ENCODE results near the gene EDAR. TPM values are rescaled to one million over a fixed set of nuclear protein-coding genes. Genes with fewer than 3 reads are reported as not detected.

Gene EDAR
- polyA plus RNA-seq, 3 donors, result not detected

DNA sequence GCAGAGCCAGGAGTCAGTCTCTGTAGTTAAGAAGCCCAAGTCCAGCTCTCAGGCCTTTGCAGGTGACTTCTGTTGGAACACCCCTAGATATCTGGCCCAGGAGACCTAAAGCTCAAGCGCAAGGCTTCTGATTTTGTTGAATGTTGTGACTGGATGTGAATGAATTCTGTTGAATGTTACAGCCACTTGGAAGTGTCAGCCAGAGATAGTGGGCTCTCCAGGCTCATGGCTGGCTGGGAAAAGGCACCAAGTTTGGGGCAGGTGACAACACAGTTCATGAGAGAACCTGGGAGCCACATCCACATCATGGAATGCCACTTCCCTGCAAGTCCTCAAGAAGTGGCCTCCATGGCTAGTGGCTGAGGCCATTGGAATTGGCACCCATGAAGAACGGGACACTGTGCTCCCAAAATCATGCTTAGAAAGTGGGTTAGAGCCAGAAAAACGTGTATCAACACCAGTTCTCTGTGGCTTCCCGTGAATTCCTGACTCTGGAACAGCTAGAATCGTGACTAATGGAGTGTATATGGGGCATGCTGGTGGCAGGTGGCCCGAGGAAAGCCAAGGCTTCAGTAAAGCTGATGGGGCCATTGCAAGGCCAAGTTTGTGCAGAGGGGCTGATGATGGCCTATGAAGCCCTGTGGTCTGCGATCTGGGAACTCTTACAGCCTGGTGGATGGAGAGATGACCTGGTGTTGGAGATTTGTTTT lies 30.2 kb downstream of the EDAR start:
- Histone ChIP-seq H3K9ac (ENCODE audit: insufficient read depth, low read length, poor library complexity, severe bottlenecking) (no peak overlapping the region), H3K4me2 (replicated peaks; ENCODE audit: extremely low read depth, low read length, poor library complexity, severe bottlenecking) (no peak overlapping the region), H4K20me1 (ENCODE audit: insufficient read depth, low read length) (no peaks in the 10 kb centered on the region), H3K27ac (ENCODE audit: low read depth in 1 of 2, low read length in 2 of 2) (no peak overlapping the region), H3K4me3 (replicated peaks in 1 of 3; ENCODE audit: low read depth in 2 of 3, low read length in 3 of 3) (no peak overlapping the region), H3K9me3 (replicated peaks in 1 of 2; ENCODE audit: control insufficient read depth in 1 of 2, insufficient read depth in 1 of 2, low read length in 2 of 2) (no peaks in the 10 kb centered on the region), H3K79me2 (ENCODE audit: insufficient read depth, low read length) (no peaks in the 10 kb centered on the region), H3K4me1 (ENCODE audit: control insufficient read depth in 1 of 2, insufficient read depth in 2 of 2, low read length in 2 of 2) (no peaks in the 10 kb centered on the region), H3K27me3 (ENCODE audit: control insufficient read depth in 2 of 2, insufficient read depth in 2 of 2, low read length in 2 of 2) (no peaks in the 10 kb centered on the region), H2AFZ (ENCODE audit: insufficient read depth, low read depth, low read length, poor library complexity, severe bottlenecking) (no peak overlapping the region), H3K36me3 (replicated peaks in 1 of 2; ENCODE audit: control insufficient read depth in 1 of 2, insufficient read depth in 2 of 2, low read length in 2 of 2) (no peaks in the 10 kb centered on the region)
- Mint-ChIP-seq H3K4me1 (no peaks in the 10 kb centered on the region), H3K4me3 (no peak overlapping the region), H3K36me3 (no peaks in the 10 kb centered on the region), H3K27me3 (ENCODE audit: low read depth in 3 of 3) (peaks cover 0 to 5% (median 0%) of the 10 kb centered on the region in 3 donors), H3K9me3 (peaks cover 0 to 5% (median 3%) of the 10 kb centered on the region in 7 donors), H3K27ac (no peak overlapping the region)
- intact Hi-C loops (cut with micrococcal nuclease), result no loop called here
- 86% methylated on average over 5 of the region's 7 CpGs for WGBS (ENCODE audit: insufficient coverage)
- DNase-seq, result no peak
- TF ChIP-seq, protein P1, sequence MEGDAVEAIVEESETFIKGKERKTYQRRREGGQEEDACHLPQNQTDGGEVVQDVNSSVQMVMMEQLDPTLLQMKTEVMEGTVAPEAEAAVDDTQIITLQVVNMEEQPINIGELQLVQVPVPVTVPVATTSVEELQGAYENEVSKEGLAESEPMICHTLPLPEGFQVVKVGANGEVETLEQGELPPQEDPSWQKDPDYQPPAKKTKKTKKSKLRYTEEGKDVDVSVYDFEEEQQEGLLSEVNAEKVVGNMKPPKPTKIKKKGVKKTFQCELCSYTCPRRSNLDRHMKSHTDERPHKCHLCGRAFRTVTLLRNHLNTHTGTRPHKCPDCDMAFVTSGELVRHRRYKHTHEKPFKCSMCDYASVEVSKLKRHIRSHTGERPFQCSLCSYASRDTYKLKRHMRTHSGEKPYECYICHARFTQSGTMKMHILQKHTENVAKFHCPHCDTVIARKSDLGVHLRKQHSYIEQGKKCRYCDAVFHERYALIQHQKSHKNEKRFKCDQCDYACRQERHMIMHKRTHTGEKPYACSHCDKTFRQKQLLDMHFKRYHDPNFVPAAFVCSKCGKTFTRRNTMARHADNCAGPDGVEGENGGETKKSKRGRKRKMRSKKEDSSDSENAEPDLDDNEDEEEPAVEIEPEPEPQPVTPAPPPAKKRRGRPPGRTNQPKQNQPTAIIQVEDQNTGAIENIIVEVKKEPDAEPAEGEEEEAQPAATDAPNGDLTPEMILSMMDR (IDR thresholded peaks at IDR 0.05), result no peak

DNA sequence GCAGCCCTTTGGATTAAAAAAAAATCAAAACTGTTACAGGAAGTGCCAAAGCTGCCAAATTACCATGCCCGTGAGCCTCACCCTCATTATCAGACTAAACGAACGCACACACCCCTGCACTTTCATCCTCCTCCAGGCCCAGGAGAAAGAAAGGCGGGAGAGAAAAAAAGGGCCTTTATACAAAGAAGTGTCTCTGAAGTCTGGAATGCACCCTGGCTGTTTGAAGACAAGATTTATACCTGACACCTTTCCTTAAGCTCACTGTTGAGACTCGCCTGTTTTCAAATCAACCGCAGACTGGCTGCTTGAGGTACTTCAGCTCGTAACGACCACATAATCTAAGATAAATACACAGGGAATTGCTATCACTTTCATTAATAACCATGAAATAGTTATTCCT lies 31.0 kb downstream of the EDAR start:
- H3K27ac Mint-ChIP-seq, result no peak overlapping the region
- Histone ChIP-seq H3K9ac (ENCODE audit: insufficient read depth, low read length, poor library complexity, severe bottlenecking) (no peak overlapping the region), H3K27ac (ENCODE audit: low read depth in 1 of 2, low read length in 2 of 2) (no peak overlapping the region), H3K4me2 (replicated peaks; ENCODE audit: extremely low read depth, low read length, poor library complexity, severe bottlenecking) (no peak overlapping the region), H3K9me3 (replicated peaks in 1 of 2; ENCODE audit: control insufficient read depth in 1 of 2, insufficient read depth in 1 of 2, low read length in 2 of 2) (no peaks in the 10 kb centered on the region), H2AFZ (ENCODE audit: insufficient read depth, low read depth, low read length, poor library complexity, severe bottlenecking) (no peak overlapping the region), H3K4me3 (replicated peaks in 1 of 3; ENCODE audit: low read depth in 2 of 3, low read length in 3 of 3) (no peak overlapping the region), H3K27me3 (ENCODE audit: control insufficient read depth in 2 of 2, insufficient read depth in 2 of 2, low read length in 2 of 2) (no peaks in the 10 kb centered on the region), H4K20me1 (ENCODE audit: insufficient read depth, low read length) (no peaks in the 10 kb centered on the region), H3K4me1 (ENCODE audit: control insufficient read depth in 1 of 2, insufficient read depth in 2 of 2, low read length in 2 of 2) (no peaks in the 10 kb centered on the region), H3K36me3 (replicated peaks in 1 of 2; ENCODE audit: control insufficient read depth in 1 of 2, insufficient read depth in 2 of 2, low read length in 2 of 2) (no peaks in the 10 kb centered on the region), H3K79me2 (ENCODE audit: insufficient read depth, low read length) (no peaks in the 10 kb centered on the region)
- peaks cover 0 to 5% (median 0%) of the 10 kb centered on the region in 3 donors for H3K27me3 Mint-ChIP-seq (ENCODE audit: low read depth in 3 of 3)
- H3K4me1 Mint-ChIP-seq, result no peaks in the 10 kb centered on the region
- intact Hi-C loops (cut with micrococcal nuclease), result no loop called here
- H3K36me3 Mint-ChIP-seq, result no peaks in the 10 kb centered on the region
- TF ChIP-seq, protein P1 (IDR thresholded peaks at IDR 0.05), result no peak
- 71% methylated on average over 7 of the region's 8 CpGs for WGBS (ENCODE audit: insufficient coverage)
- H3K9me3 Mint-ChIP-seq, result peaks cover 0 to 5% (median 4%) of the 10 kb centered on the region in 7 donors
- no peak for DNase-seq
- H3K4me3 Mint-ChIP-seq, result no peak overlapping the region
